Measurements from ENCODE around the gene STX2.

DNA sequence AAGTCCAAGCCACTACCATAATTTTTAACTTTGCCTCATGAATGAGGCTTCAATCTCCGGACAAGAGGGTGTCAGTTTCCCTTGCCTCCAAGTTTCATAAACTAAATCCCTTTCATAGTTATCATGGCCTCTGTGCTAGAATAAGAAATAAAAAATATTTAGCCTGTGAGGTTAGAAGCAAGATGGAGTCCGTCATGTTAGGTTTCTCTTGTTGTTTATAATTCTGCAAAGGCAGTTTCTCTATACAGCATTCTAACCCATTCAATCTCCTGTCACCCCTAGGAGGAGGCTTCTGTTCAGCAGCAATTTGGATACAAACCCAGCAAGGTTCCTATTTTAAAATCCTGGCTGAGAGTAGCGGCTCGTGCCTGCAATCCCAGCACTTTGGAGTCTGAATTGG, 17.0 kb upstream of the STX2 start:
- no peak for TF ChIP-seq POLR2A (IDR thresholded peaks at IDR 0.05)
- TF ChIP-seq, protein P1, sequence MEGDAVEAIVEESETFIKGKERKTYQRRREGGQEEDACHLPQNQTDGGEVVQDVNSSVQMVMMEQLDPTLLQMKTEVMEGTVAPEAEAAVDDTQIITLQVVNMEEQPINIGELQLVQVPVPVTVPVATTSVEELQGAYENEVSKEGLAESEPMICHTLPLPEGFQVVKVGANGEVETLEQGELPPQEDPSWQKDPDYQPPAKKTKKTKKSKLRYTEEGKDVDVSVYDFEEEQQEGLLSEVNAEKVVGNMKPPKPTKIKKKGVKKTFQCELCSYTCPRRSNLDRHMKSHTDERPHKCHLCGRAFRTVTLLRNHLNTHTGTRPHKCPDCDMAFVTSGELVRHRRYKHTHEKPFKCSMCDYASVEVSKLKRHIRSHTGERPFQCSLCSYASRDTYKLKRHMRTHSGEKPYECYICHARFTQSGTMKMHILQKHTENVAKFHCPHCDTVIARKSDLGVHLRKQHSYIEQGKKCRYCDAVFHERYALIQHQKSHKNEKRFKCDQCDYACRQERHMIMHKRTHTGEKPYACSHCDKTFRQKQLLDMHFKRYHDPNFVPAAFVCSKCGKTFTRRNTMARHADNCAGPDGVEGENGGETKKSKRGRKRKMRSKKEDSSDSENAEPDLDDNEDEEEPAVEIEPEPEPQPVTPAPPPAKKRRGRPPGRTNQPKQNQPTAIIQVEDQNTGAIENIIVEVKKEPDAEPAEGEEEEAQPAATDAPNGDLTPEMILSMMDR (IDR thresholded peaks at IDR 0.05), result no peak

Measured in testis (tissue), 2 donors.